ENCODE data around the gene FCHSD2. TPM values are rescaled to one million over a fixed set of nuclear protein-coding genes. Genes with fewer than 3 reads are reported as not detected.

FCHSD2 gene
- polyA plus RNA-seq, 1 donor (not counting 4 experiments of a cell fraction or from before 2014, with no cell fraction given): 14.2 TPM

DNA sequence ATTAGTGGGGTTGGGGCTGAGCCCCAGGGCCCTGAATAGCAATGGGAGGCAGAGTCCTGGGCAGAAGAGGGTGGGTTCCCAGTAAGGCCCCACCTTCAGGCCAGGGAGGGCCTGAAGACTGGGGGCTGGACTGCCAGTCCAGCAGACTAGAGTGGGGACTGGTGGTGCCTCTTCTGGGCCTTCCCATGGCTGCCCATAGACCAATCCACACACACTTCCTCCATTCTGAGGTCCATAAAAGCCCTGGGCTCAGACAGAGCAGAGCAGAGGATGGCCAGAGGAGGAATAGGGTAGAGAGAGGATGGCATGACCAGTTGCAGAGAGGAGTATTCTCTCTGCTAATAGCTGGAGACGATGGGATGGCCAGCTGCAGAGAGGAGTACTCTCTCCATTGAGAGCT is 216.0 kb downstream of the FCHSD2 start:
- Histone ChIP-seq H4K20me1 (ENCODE audit: control insufficient read depth, extremely low read depth, insufficient read depth, low read length) (no peaks in the 10 kb centered on the region), H3K27ac (ENCODE audit: control insufficient read depth, insufficient read depth, low read length) (no peak overlapping the region), H3K9me1 (ENCODE audit: control insufficient read depth, extremely low read depth, insufficient read depth, low read length) (no peaks in the 10 kb centered on the region), H3K79me2 (ENCODE audit: control insufficient read depth, insufficient read depth, low read length) (no peaks in the 10 kb centered on the region), H3K4me2 (ENCODE audit: control insufficient read depth, extremely low read depth, insufficient read depth, low read depth, low read length) (no peak overlapping the region), H3K4me1 (ENCODE audit: control insufficient read depth, extremely low read depth, insufficient read depth, low read length) (no peaks in the 10 kb centered on the region), H3K36me3 (ENCODE audit: control insufficient read depth in 2 of 2, extremely low read depth in 1 of 2, insufficient read depth in 2 of 2, low read length in 2 of 2) (peaks cover 2 to 4% of the 10 kb centered on the region in 2 experiments), H3K9me3 (ENCODE audit: control insufficient read depth, low read depth, low read length) (no peaks in the 10 kb centered on the region), H2AFZ (ENCODE audit: control insufficient read depth, low read length) (no peak overlapping the region), H3K9ac (ENCODE audit: control insufficient read depth, extremely low read depth, insufficient read depth, low read length) (no peak overlapping the region), H3K27me3 (ENCODE audit: control insufficient read depth, extremely low read depth, insufficient read depth, low read length) (no peaks in the 10 kb centered on the region), H3K4me3 (ENCODE audit: control insufficient read depth in 2 of 3, extremely low read depth in 1 of 3, insufficient read depth in 2 of 3, low read depth in 1 of 3, low read length in 3 of 3) (no peak overlapping the region)
- DNase-seq (ENCODE audit: low read depth, low spot score) (no peak), FAIRE-seq (no peak)
- dilution Hi-C loops (cut with MboI; ENCODE audit: extremely low pct_ligation_motif_present, low sequenced_read_pairs): no loop called here
- TF ChIP-seq EZH2 (IDR thresholded peaks at IDR 0.05; ENCODE audit: low read length): no peak

DNA sequence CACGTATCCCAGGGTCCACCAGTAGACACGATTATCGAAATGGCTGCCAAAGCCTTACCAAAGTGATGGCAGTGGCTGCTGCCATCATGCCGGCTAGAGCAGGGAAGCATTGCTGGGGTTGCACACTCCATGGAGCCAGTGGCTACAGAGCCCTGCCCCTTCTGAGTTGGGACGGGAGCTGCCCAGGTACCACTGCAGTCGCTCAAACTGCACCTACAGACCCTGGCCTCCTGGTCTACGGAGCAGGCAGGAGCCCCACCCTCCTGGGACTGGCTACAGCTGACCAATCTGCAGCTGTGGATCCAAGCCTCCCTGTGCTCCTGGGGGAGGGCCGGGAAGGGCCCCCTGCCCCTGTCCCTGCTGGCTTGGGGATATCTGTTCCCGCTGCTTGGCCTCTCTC is 216.5 kb downstream of the FCHSD2 start:
- H3K9me3 ChIP-seq (ENCODE audit: control insufficient read depth, low read depth, low read length): no peaks in the 10 kb centered on the region
- no peaks in the 10 kb centered on the region for H3K4me1 ChIP-seq (ENCODE audit: control insufficient read depth, extremely low read depth, insufficient read depth, low read length)
- no peak overlapping the region for H3K4me3 ChIP-seq (ENCODE audit: control insufficient read depth in 2 of 3, extremely low read depth in 1 of 3, insufficient read depth in 2 of 3, low read depth in 1 of 3, low read length in 3 of 3)
- H3K4me2 ChIP-seq (ENCODE audit: control insufficient read depth, extremely low read depth, insufficient read depth, low read depth, low read length): no peak overlapping the region
- FAIRE-seq (no peak), DNase-seq (ENCODE audit: low read depth, low spot score) (no peak)
- H3K36me3 ChIP-seq (ENCODE audit: control insufficient read depth in 2 of 2, extremely low read depth in 1 of 2, insufficient read depth in 2 of 2, low read length in 2 of 2): peaks cover 2 to 4% of the 10 kb centered on the region in 2 experiments
- no peak for TF ChIP-seq EZH2 (IDR thresholded peaks at IDR 0.05; ENCODE audit: low read length)
- TF ChIP-seq, protein P1, sequence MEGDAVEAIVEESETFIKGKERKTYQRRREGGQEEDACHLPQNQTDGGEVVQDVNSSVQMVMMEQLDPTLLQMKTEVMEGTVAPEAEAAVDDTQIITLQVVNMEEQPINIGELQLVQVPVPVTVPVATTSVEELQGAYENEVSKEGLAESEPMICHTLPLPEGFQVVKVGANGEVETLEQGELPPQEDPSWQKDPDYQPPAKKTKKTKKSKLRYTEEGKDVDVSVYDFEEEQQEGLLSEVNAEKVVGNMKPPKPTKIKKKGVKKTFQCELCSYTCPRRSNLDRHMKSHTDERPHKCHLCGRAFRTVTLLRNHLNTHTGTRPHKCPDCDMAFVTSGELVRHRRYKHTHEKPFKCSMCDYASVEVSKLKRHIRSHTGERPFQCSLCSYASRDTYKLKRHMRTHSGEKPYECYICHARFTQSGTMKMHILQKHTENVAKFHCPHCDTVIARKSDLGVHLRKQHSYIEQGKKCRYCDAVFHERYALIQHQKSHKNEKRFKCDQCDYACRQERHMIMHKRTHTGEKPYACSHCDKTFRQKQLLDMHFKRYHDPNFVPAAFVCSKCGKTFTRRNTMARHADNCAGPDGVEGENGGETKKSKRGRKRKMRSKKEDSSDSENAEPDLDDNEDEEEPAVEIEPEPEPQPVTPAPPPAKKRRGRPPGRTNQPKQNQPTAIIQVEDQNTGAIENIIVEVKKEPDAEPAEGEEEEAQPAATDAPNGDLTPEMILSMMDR (optimal IDR thresholded peaks at IDR 0.05 in 1 of 3, IDR thresholded peaks at IDR 0.05 in 1 of 3, conservative IDR thresholded peaks at IDR 0.05 in 1 of 3; ENCODE audit: extremely low read depth in 1 of 3, insufficient read depth in 2 of 3, low read length in 3 of 3): no peak
- no peak overlapping the region for H3K9ac ChIP-seq (ENCODE audit: control insufficient read depth, extremely low read depth, insufficient read depth, low read length)
- no peak overlapping the region for H2AFZ ChIP-seq (ENCODE audit: control insufficient read depth, low read length)
- dilution Hi-C loops (cut with MboI; ENCODE audit: extremely low pct_ligation_motif_present, low sequenced_read_pairs): no loop called here
- H3K9me1 ChIP-seq (ENCODE audit: control insufficient read depth, extremely low read depth, insufficient read depth, low read length): no peaks in the 10 kb centered on the region
- H3K27ac ChIP-seq (ENCODE audit: control insufficient read depth, insufficient read depth, low read length): no peak overlapping the region
- H3K27me3 ChIP-seq (ENCODE audit: control insufficient read depth, extremely low read depth, insufficient read depth, low read length): no peaks in the 10 kb centered on the region
- H3K79me2 ChIP-seq (ENCODE audit: control insufficient read depth, insufficient read depth, low read length): no peaks in the 10 kb centered on the region
- no peaks in the 10 kb centered on the region for H4K20me1 ChIP-seq (ENCODE audit: control insufficient read depth, extremely low read depth, insufficient read depth, low read length)

DNA sequence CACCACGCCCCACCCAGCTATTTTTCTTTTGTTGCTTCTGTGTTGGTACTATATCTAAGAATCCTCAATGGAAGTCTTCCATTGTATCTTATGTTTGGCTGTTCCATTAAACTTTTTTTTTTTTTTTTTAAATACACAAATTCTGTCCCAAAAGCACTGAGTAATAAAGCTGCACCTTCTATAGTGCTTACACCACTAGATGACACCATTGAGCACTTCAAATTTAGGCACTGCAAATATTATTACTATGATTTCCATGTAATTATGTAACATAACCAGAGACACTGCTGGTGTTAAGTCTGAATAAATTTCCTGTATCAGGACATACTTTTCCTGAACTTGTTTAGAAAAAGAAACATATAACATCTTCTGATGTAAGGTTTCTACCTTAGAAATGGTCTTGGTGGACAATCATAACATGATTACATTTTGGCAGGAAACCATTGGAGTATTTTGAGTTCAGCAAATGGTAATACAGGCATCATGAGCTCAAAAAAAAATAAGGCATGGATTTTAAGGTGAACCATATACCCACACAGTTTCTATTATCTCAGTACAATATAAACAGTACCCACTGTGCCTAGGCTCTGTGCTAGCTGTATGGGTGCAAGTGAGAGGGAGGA is 217.4 kb downstream of the FCHSD2 start:
- FAIRE-seq: no peak

More for the DNA sequence above, 217.4 kb downstream of the FCHSD2 start:
- Histone ChIP-seq H3K9ac (ENCODE audit: control insufficient read depth, extremely low read depth, insufficient read depth, low read length) (no peak overlapping the region), H3K27me3 (ENCODE audit: control insufficient read depth, extremely low read depth, insufficient read depth, low read length) (no peaks in the 10 kb centered on the region), H3K4me2 (ENCODE audit: control insufficient read depth, extremely low read depth, insufficient read depth, low read depth, low read length) (no peak overlapping the region), H4K20me1 (ENCODE audit: control insufficient read depth, extremely low read depth, insufficient read depth, low read length) (no peaks in the 10 kb centered on the region), H3K4me1 (ENCODE audit: control insufficient read depth, extremely low read depth, insufficient read depth, low read length) (no peaks in the 10 kb centered on the region), H3K9me1 (ENCODE audit: control insufficient read depth, extremely low read depth, insufficient read depth, low read length) (no peaks in the 10 kb centered on the region), H3K27ac (ENCODE audit: control insufficient read depth, insufficient read depth, low read length) (no peak overlapping the region), H3K9me3 (ENCODE audit: control insufficient read depth, low read depth, low read length) (no peaks in the 10 kb centered on the region), H3K4me3 (ENCODE audit: control insufficient read depth in 2 of 3, extremely low read depth in 1 of 3, insufficient read depth in 2 of 3, low read depth in 1 of 3, low read length in 3 of 3) (no peak overlapping the region), H3K79me2 (ENCODE audit: control insufficient read depth, insufficient read depth, low read length) (no peaks in the 10 kb centered on the region), H3K36me3 (ENCODE audit: control insufficient read depth in 2 of 2, extremely low read depth in 1 of 2, insufficient read depth in 2 of 2, low read length in 2 of 2) (peaks cover 2 to 4% of the 10 kb centered on the region in 2 experiments), H2AFZ (ENCODE audit: control insufficient read depth, low read length) (no peak overlapping the region)
- dilution Hi-C loops (cut with MboI; ENCODE audit: extremely low pct_ligation_motif_present, low sequenced_read_pairs): no loop called here
- no peak for DNase-seq (ENCODE audit: low read depth, low spot score)
- no peak for TF ChIP-seq EZH2 (IDR thresholded peaks at IDR 0.05; ENCODE audit: low read length)
- TF ChIP-seq, protein P1 (optimal IDR thresholded peaks at IDR 0.05 in 1 of 3, IDR thresholded peaks at IDR 0.05 in 1 of 3, conservative IDR thresholded peaks at IDR 0.05 in 1 of 3; ENCODE audit: extremely low read depth in 1 of 3, insufficient read depth in 2 of 3, low read length in 3 of 3): peak in 2 of 3 experiments; percentile 35 to 52
